Measurements from ENCODE around the gene SLC39A11.
"Not testable (repeated sequence)": the region's sequence is repeated elsewhere in the genome, so short reads cannot be mapped to it uniquely, and the experiment has no call there.

SLC39A11 gene

GRCh38 chr17:72765368-72766153 lies 326.9 kb downstream of the SLC39A11 start:
- DNase-seq (ENCODE audit: low read depth in 4 of 4, low spot score in 1 of 4): no peak

GRCh38 chr17:72764632-72765041 lies 327.9 kb downstream of the SLC39A11 start:
- no peak for DNase-seq (ENCODE audit: low read depth in 4 of 4, low spot score in 1 of 4)

GRCh38 chr17:72763981-72764380 lies 328.5 kb downstream of the SLC39A11 start:
- DNase-seq (ENCODE audit: low read depth in 4 of 4, low spot score in 1 of 4): no peak

GRCh38 chr17:72761893-72762575 lies 330.5 kb downstream of the SLC39A11 start:
- DNase-seq (ENCODE audit: low read depth in 4 of 4, low spot score in 1 of 4): not testable (repeated sequence)

GRCh38 chr17:72761431-72761830 lies 331.1 kb downstream of the SLC39A11 start:
- DNase-seq (ENCODE audit: low read depth in 4 of 4, low spot score in 1 of 4): no peak

- no peak for DNase-seq (ENCODE audit: low read depth in 4 of 4, low spot score in 1 of 4)
Measured at GRCh38 chr17:72760368-72760767, 332.1 kb downstream of the SLC39A11 start.

- DNase-seq (ENCODE audit: low read depth in 4 of 4, low spot score in 1 of 4): no peak
Measured at GRCh38 chr17:72759301-72759700, 333.2 kb downstream of the SLC39A11 start.

GRCh38 chr17:72756256-72756655 lies 336.2 kb downstream of the SLC39A11 start:
- no peak for DNase-seq (ENCODE audit: low read depth in 4 of 4, low spot score in 1 of 4)

GRCh38 chr17:72754513-72754912 lies 338.0 kb downstream of the SLC39A11 start:
- no peak for DNase-seq (ENCODE audit: low read depth in 4 of 4, low spot score in 1 of 4)

- DNase-seq (ENCODE audit: low read depth in 4 of 4, low spot score in 1 of 4): no peak
Measured at GRCh38 chr17:72751746-72752145, 340.7 kb downstream of the SLC39A11 start.

- no peak for DNase-seq (ENCODE audit: low read depth in 4 of 4, low spot score in 1 of 4)
Measured at GRCh38 chr17:72749119-72749572, 343.3 kb downstream of the SLC39A11 start.

- no peak for DNase-seq (ENCODE audit: low read depth in 4 of 4, low spot score in 1 of 4)
Measured at GRCh38 chr17:72747501-72747900, 345.0 kb downstream of the SLC39A11 start.

- DNase-seq (ENCODE audit: low read depth in 4 of 4, low spot score in 1 of 4): no peak
Measured at GRCh38 chr17:72745241-72745640, 347.2 kb downstream of the SLC39A11 start.

- no peak for DNase-seq (ENCODE audit: low read depth in 4 of 4, low spot score in 1 of 4)
Measured at GRCh38 chr17:72743037-72743467, 349.4 kb downstream of the SLC39A11 start.

GRCh38 chr17:72737151-72737690 lies 355.3 kb downstream of the SLC39A11 start:
- no peak for DNase-seq (ENCODE audit: low read depth in 4 of 4, low spot score in 1 of 4)

GRCh38 chr17:72735592-72735991 lies 356.9 kb downstream of the SLC39A11 start:
- DNase-seq (ENCODE audit: low read depth in 4 of 4, low spot score in 1 of 4): no peak

- DNase-seq (ENCODE audit: low read depth in 4 of 4, low spot score in 1 of 4): no peak
Measured at GRCh38 chr17:72735048-72735447, 357.4 kb downstream of the SLC39A11 start.

GRCh38 chr17:72734613-72735012 lies 357.9 kb downstream of the SLC39A11 start:
- DNase-seq (ENCODE audit: low read depth in 4 of 4, low spot score in 1 of 4): no peak

- DNase-seq (ENCODE audit: low read depth in 4 of 4, low spot score in 1 of 4): no peak
Measured at GRCh38 chr17:72733619-72734282, 358.7 kb downstream of the SLC39A11 start.

GRCh38 chr17:72732893-72733618 lies 359.4 kb downstream of the SLC39A11 start:
- DNase-seq (ENCODE audit: low read depth in 4 of 4, low spot score in 1 of 4): no peak

GRCh38 chr17:72730077-72730476 lies 362.4 kb downstream of the SLC39A11 start:
- DNase-seq (ENCODE audit: low read depth in 4 of 4, low spot score in 1 of 4): no peak

Data from stimulated activated CD4-positive, alpha-beta T cell treated with anti-CD3 and anti-CD28 coated beads, Interleukin-1b, Interleukin-23, amount 100 ng/mL, for 24 hours (primary cell).